ENCODE results near the gene PUS7.

GRCh38 chr7:105519353-105519752, 2.7 kb downstream of the PUS7 start:
- TF ChIP-seq CTCF (IDR thresholded peaks at IDR 0.05) (no peak), POLR2AphosphoS5 (IDR thresholded peaks at IDR 0.05) (no peak)

Measured in stomach (tissue), 4 donors.